ENCODE data around the gene KIF3C. TPM values are rescaled to one million over a fixed set of nuclear protein-coding genes. Genes with fewer than 3 reads are reported as not detected.
A peak's percentile ranks its signal among the peaks of the same experiment; 100 is the strongest.

The KIF3C gene
- total RNA-seq, 1 experiment from 2014 or later: 55.7 TPM

DNA sequence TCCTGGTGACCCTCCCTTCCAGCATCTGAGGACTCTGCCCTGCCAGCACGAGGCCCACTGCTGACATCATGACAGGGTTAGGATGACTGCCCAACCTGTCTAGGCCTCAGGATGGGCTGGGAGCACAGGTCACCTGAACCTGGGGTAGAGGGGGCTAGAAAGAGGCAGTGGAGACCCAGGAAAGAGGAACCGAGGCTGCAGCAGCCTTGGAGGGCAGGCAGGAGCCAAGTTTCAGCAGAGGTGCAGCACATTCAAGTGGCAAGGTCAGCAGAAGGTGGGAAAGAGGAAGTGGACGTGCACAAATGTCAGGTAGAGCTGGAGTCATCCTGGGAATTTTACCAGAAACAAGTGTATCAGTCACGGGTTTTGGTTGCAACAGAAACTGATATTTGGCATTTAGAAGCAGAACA, 37.9 kb upstream of the KIF3C start:
- DNase-seq (ENCODE audit: low read depth, low spot score) (no peak), ATAC-seq (no peak)
- no peak overlapping the region for H3K4me3 ChIP-seq (ENCODE audit: low read depth in 2 of 2, low read length in 2 of 2)
- no peaks in the 10 kb centered on the region for H3K9me3 ChIP-seq (ENCODE audit: control insufficient read depth, insufficient read depth, low read depth, low read length)
- TF ChIP-seq POLR2AphosphoS5 (IDR thresholded peaks at IDR 0.05; ENCODE audit: low read depth, low read length): no peak
- TF ChIP-seq, protein P1, sequence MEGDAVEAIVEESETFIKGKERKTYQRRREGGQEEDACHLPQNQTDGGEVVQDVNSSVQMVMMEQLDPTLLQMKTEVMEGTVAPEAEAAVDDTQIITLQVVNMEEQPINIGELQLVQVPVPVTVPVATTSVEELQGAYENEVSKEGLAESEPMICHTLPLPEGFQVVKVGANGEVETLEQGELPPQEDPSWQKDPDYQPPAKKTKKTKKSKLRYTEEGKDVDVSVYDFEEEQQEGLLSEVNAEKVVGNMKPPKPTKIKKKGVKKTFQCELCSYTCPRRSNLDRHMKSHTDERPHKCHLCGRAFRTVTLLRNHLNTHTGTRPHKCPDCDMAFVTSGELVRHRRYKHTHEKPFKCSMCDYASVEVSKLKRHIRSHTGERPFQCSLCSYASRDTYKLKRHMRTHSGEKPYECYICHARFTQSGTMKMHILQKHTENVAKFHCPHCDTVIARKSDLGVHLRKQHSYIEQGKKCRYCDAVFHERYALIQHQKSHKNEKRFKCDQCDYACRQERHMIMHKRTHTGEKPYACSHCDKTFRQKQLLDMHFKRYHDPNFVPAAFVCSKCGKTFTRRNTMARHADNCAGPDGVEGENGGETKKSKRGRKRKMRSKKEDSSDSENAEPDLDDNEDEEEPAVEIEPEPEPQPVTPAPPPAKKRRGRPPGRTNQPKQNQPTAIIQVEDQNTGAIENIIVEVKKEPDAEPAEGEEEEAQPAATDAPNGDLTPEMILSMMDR (IDR thresholded peaks at IDR 0.05): no peak
- TF ChIP-seq TCF7L2 (IDR thresholded peaks at IDR 0.05; ENCODE audit: low read depth, low read length): no peak
- H3K27me3 ChIP-seq (ENCODE audit: control insufficient read depth, insufficient read depth, low read length): no peaks in the 10 kb centered on the region
- intact Hi-C loops (cut with micrococcal nuclease; ENCODE audit: unreplicated experiment) (no loop called here), in situ Hi-C loops (cut with HindIII; ENCODE audit: low pct_unique_long_range_greater_than_20kb, low sequenced_read_pairs) (no loop called here)
- no peaks in the 10 kb centered on the region for H3K36me3 ChIP-seq (ENCODE audit: control insufficient read depth, insufficient read depth, low read length)
- ChIA-PET POLR2A (no interaction called here), CTCF (no interaction called here)
- H3K27ac ChIP-seq (ENCODE audit: low read length): no peak overlapping the region
- peaks cover 22% of the 10 kb centered on the region for H3K4me1 ChIP-seq (ENCODE audit: control insufficient read depth, insufficient read depth, low read length)
- BruUV-seq (replicated peaks): no TSS peak

DNA sequence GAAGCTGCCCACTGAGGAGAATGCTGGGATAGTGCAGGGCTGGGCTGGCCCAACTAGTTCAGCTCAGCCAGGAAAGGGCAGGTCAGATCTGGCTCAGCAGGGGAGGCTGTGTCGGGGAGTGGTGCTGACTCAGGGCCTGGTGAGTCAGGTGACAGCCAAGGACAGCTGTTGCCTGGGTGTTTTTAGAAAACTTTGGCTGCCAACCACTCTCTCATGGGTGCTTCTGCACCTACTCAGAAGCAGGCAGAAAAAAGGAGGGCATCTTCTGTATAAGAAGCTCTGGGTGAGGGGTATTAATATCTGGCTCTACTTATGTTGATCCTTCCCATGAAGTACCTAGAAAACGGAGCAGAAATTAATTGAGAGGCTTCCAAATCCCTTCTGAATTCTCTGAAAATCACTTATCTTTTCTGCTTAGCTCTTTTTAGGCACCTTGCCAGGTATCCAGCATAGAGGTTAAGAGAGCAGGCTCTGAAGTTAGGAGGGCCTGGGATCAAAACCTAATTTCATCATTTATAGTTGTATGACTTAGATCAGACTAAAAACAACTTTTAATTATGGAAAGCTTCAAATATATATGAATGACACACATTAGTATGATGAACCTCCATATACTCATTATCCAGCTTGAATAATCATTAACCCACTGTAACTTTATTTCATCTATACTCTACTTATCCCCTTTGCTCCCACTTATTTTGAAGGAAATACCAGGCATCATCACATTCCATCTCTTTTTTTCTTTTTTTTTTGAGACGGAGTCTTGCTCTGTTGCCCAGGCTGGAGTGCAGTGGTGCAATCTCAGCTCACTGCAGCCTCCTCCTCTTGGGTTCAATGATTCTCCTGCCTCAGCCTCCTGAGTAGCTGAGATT, 36.1 kb upstream of the KIF3C start:
- peak overlapping the region; percentile 57 for H3K27ac ChIP-seq (ENCODE audit: low read length)
- CTCF ChIA-PET: interaction anchor here (0.6 kb wide), 1 partner anchor 10 kb away, joined by 4 read pairs; no protein-coding TSS in a partner anchor
- BruUV-seq (replicated peaks): no TSS peak
- intact Hi-C loops (cut with micrococcal nuclease; ENCODE audit: unreplicated experiment): no loop called here
- TF ChIP-seq POLR2AphosphoS5 (IDR thresholded peaks at IDR 0.05; ENCODE audit: low read depth, low read length): no peak
- no peak for TF ChIP-seq TCF7L2 (IDR thresholded peaks at IDR 0.05; ENCODE audit: low read depth, low read length)
- TF ChIP-seq, protein P2, sequence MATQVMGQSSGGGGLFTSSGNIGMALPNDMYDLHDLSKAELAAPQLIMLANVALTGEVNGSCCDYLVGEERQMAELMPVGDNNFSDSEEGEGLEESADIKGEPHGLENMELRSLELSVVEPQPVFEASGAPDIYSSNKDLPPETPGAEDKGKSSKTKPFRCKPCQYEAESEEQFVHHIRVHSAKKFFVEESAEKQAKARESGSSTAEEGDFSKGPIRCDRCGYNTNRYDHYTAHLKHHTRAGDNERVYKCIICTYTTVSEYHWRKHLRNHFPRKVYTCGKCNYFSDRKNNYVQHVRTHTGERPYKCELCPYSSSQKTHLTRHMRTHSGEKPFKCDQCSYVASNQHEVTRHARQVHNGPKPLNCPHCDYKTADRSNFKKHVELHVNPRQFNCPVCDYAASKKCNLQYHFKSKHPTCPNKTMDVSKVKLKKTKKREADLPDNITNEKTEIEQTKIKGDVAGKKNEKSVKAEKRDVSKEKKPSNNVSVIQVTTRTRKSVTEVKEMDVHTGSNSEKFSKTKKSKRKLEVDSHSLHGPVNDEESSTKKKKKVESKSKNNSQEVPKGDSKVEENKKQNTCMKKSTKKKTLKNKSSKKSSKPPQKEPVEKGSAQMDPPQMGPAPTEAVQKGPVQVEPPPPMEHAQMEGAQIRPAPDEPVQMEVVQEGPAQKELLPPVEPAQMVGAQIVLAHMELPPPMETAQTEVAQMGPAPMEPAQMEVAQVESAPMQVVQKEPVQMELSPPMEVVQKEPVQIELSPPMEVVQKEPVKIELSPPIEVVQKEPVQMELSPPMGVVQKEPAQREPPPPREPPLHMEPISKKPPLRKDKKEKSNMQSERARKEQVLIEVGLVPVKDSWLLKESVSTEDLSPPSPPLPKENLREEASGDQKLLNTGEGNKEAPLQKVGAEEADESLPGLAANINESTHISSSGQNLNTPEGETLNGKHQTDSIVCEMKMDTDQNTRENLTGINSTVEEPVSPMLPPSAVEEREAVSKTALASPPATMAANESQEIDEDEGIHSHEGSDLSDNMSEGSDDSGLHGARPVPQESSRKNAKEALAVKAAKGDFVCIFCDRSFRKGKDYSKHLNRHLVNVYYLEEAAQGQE (IDR thresholded peaks at IDR 0.05; ENCODE audit: insufficient read depth in 1 of 2, low read depth in 2 of 2, low read length in 1 of 2): no peak
- TF ChIP-seq, protein P1 (IDR thresholded peaks at IDR 0.05): no peak
- no peak for TF ChIP-seq SIN3A (IDR thresholded peaks at IDR 0.05; ENCODE audit: borderline replicate concordance, insufficient read depth, low read depth, low read length)
- H3K4me1 ChIP-seq (ENCODE audit: control insufficient read depth, insufficient read depth, low read length): peaks cover 25% of the 10 kb centered on the region
- peak; percentile 83 for DNase-seq (ENCODE audit: low read depth, low spot score)
- H3K4me3 ChIP-seq (ENCODE audit: low read depth in 2 of 2, low read length in 2 of 2): no peak overlapping the region
- no peaks in the 10 kb centered on the region for H3K36me3 ChIP-seq (ENCODE audit: control insufficient read depth, insufficient read depth, low read length)
- in situ Hi-C loops (cut with HindIII; ENCODE audit: low pct_unique_long_range_greater_than_20kb, low sequenced_read_pairs): no loop called here
- ATAC-seq: peak; percentile 98
- POLR2A ChIA-PET: interaction anchor here (0.5 to 1.2 kb wide), 5 partner anchors 70 to 393 kb away, joined by 3 to 7 read pairs (median 5); partner anchors contain the start of gene ASXL2
- H3K27me3 ChIP-seq (ENCODE audit: control insufficient read depth, insufficient read depth, low read length): no peaks in the 10 kb centered on the region
- no peaks in the 10 kb centered on the region for H3K9me3 ChIP-seq (ENCODE audit: control insufficient read depth, insufficient read depth, low read depth, low read length)

All from Panc1 (cell line).